ENCODE data around the gene PIF1.

Gene PIF1

DNA sequence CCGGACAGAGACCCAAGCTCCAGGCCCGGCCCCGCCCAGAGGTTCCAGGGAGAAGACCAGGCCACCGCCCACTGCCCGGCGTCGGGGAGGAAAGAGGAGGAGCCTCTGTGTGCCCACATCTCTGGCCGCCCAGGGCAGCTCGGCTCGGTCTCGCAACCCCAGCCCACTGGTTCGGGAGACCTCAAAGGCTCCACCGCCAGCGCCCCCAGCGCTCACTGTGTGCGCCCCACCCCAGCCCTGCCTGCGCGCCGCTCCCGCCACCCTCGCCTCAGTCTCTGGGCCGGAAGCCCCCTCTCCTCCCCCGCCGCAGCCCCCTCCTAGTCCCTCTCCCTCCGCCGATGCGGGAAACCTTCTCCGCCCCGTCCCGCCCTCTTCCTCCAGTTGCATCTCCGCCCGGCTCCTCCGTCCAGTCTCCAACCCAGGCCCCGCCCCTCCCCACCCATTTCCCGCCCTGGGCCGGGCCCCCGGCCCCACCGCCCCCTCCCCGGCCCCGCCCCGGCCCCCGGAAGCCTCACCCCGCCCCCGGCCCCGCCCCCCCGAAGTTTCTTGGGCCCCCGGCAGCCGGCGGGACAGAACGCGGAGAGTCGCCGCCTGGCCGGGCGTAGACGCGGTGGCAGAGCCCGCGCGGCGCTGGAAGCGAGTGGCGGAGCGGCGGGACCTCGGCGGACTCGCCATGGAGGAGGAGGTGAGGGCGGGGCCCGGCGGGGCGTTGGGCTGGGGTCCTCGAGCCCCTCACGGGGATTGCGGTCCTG lies 16.1 kb upstream of the PIF1 start, which contains the start of gene PLEKHO2:
PLEKHO2 (plus strand) TSS at position 572 of the 752 bp plus-strand sequence; CDS start at position 674, 102 bp downstream.
- TF ChIP-seq, protein P1, sequence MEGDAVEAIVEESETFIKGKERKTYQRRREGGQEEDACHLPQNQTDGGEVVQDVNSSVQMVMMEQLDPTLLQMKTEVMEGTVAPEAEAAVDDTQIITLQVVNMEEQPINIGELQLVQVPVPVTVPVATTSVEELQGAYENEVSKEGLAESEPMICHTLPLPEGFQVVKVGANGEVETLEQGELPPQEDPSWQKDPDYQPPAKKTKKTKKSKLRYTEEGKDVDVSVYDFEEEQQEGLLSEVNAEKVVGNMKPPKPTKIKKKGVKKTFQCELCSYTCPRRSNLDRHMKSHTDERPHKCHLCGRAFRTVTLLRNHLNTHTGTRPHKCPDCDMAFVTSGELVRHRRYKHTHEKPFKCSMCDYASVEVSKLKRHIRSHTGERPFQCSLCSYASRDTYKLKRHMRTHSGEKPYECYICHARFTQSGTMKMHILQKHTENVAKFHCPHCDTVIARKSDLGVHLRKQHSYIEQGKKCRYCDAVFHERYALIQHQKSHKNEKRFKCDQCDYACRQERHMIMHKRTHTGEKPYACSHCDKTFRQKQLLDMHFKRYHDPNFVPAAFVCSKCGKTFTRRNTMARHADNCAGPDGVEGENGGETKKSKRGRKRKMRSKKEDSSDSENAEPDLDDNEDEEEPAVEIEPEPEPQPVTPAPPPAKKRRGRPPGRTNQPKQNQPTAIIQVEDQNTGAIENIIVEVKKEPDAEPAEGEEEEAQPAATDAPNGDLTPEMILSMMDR (conservative IDR thresholded peaks at IDR 0.05) = no peak
- no peak for TF ChIP-seq ZFX (IDR thresholded peaks at IDR 0.05)
- peak within 1 kb of the TSS; percentile 66 for H3K27ac ChIP-seq

DNA sequence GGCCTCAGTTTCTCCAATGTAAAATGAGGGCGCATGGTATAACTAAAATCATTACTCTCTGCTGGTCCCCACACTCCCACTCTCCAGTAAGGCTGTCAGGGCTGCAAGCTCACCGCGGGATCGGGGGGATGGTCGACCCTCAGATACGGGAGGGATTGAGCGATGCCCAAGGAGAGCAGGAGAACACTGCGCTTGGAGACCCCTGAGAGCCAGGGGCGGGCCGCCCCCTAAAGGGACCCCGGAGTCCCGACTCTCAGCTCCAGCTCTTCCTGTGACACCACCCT lies 15.6 kb upstream of the PIF1 start:
- H3K27ac ChIP-seq = peak overlapping the region; percentile 66
- no peak for TF ChIP-seq ZFX (IDR thresholded peaks at IDR 0.05)
- TF ChIP-seq, protein P1 (conservative IDR thresholded peaks at IDR 0.05) = no peak

DNA sequence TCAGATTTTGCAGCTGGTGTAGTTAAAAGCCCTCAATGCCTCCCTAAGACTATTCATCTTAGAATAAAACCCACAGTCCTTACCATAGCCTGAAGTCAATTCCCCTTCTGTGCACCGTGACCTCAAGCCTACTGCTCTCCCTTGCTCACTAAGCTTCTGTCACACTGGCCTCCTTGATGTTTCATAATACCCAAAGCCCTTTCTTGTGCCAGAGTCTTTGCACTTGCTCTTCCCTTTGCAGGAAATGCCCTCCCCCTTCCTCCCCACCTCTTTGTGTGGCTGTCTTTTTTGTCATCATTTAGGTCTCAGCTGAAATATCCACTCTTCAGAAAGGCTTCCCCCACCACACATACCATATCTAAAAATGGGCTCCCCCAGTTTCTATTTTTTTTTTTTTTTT lies 12.1 kb upstream of the PIF1 start:
- TF ChIP-seq ZFX (IDR thresholded peaks at IDR 0.05) = no peak
- TF ChIP-seq, protein P1 (conservative IDR thresholded peaks at IDR 0.05) = no peak
- no peak overlapping the region for H3K27ac ChIP-seq

DNA sequence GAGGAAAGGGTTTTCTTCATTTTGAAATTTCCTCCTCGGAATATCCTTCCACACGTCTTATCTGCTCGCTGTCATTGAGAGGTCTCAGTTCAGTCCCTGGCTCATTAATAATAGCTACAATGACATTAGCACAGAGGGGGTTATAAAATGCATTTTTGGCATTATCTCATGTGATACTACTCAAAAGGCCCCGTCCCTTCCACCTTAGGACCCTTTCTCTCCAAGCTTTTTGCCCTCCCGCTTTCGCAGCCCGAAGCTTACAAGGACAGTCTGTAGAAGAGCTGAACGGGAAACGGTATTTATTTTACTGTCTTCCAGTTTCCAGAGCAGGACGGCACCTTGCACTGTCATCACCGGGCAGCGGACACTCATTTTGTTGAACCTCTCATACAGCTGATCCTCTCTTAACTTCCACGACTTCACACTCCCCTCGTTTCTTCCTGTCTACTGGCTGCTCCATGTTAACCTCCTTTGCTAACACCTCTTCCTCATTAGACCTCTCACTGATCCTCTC lies 10.6 kb upstream of the PIF1 start:
- no peak overlapping the region; the same call in 1 of the 2 replicates for H3K27ac ChIP-seq
- TF ChIP-seq ZFX (IDR thresholded peaks at IDR 0.05) = no peak
- TF ChIP-seq, protein P1 (conservative IDR thresholded peaks at IDR 0.05) = peak; percentile 58

DNA sequence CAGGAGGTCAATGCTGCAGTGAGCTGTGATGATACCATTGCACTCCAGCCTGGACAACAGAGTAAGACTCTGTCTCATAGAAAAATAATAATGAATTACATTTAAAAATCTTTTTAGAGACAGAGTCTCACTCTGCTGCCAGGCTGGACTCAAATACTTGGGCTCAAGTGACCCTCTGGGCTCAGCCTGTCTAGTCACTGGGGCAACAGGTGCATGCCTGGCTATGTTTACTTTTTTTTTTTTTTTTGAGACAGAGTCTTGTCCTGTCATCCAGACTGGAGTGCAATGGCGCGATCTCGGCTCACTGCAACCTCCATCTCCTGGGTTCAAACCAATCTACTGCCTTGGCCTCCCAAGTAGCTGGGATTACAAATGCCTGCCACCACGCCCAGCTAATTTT lies 8.2 kb upstream of the PIF1 start:
- TF ChIP-seq, protein P1 (conservative IDR thresholded peaks at IDR 0.05) = no peak
- no peak for TF ChIP-seq ZFX (IDR thresholded peaks at IDR 0.05)
- no peak overlapping the region for H3K27ac ChIP-seq

DNA sequence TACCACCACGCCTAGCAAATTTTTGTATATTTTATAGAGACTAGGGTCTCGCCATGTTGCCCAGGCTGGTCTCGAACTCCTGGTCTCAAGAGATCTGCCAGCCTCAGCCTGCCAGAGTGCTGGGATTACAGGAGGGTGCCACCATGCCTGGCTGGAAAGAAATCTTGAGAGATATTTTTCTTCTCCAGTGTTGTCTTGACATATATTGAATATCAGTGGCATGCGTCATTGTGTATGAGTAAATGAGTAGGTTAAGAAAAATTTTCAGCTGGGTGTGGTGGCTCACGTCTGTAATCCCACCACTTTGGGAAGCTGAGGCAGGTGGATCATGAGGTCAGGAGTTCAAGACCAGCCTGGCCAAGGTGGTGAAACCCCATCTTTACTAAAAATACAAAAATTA lies 3.5 kb upstream of the PIF1 start:
- H3K27ac ChIP-seq = no peak overlapping the region
- TF ChIP-seq, protein P1 (conservative IDR thresholded peaks at IDR 0.05) = no peak
- TF ChIP-seq ZFX (IDR thresholded peaks at IDR 0.05) = no peak

DNA sequence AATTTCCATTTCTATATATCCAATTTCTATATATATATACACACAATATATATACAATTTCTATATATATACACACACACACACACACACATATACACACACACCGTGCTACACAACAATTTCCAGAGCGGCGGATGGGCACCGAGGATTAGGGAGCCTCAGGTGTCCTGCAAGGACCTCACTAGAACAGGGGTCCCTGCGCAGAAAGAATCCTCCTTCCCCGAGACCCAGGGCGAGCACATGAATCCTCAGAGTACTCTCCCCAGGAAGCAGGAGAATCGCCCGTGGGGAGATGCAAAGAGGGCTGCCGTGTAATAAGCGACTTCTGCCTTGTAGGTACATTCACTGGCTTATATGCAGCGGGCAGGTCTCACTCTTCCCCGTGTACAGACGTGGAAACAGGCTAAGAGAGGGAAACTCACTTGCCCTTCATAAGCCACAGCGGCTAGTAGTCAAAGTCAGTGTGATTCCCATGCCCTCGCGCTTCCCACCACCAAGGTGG lies 467 bp downstream of the PIF1 start:
- TF ChIP-seq, protein P1 (conservative IDR thresholded peaks at IDR 0.05) = no peak
- TF ChIP-seq ZFX (IDR thresholded peaks at IDR 0.05) = no peak
- H3K27ac ChIP-seq = peak overlapping the region; percentile 80

All from C4-2B (cell line).